BLaER1 treated with 17β-estradiol and CSF1 and Interleukin-3, amounts not matched to agents 10 nM and 100 nM (cell line): ENCODE measurements around the gene TEKT5.
A peak's percentile ranks its signal among the peaks of the same experiment; 100 is the strongest.

Experiments used
- H3K27ac ChIP-seq, 11 experiments: shearing (Covaris generic); formaldehyde crosslinking; 2 replicates each; pipeline ENCODE4 v1.8.1; 2022
- H3K27me3 ChIP-seq, 11 experiments: shearing (Covaris generic); formaldehyde crosslinking; 2 replicates each; pipeline ENCODE4 v1.8.1; 2022
- H3K36me3 ChIP-seq, 11 experiments: shearing (Covaris generic); formaldehyde crosslinking; 2 replicates each; pipeline ENCODE4 v1.8.1; 2022
- H3K4me1 ChIP-seq, 10 experiments: shearing (Covaris generic); formaldehyde crosslinking; 2 replicates each; pipeline ENCODE4 v1.8.1; 2022
- H3K4me2 ChIP-seq, 11 experiments: shearing (Covaris generic); formaldehyde crosslinking; 2 replicates each; pipeline ENCODE4 v1.8.1; 2022
- H3K4me3 ChIP-seq, 10 experiments: shearing (Covaris generic); formaldehyde crosslinking; 2 replicates each; pipeline ENCODE4 v1.8.1; 2022
- H3K9ac ChIP-seq, 11 experiments: shearing (Covaris generic); formaldehyde crosslinking; 2 replicates each; pipeline ENCODE4 v1.8.1; 2022
- H3K9me3 ChIP-seq, 11 experiments: shearing (Covaris generic); formaldehyde crosslinking; replicated peaks in 1 of 11; 2 replicates each; pipeline ENCODE4 v1.8.1; 2022
- H4K20me1 ChIP-seq, 11 experiments: shearing (Covaris generic); formaldehyde crosslinking; 2 replicates each; pipeline ENCODE4 v1.8.1; 2022
- Cebpa-rat ChIP-seq, 11 experiments: shearing (Covaris generic); IDR thresholded peaks; 2 replicates each; pipeline ENCODE4 v1.8.1; 2022

TEKT5 gene

GRCh38 chr16:10601444-10602408 is 93.0 kb downstream of the TEKT5 start:
- H3K27ac ChIP-seq = no peak overlapping the region
- H3K36me3 ChIP-seq = no peaks in the 10 kb centered on the region
- no peak overlapping the region for H3K9ac ChIP-seq
- H3K9me3 ChIP-seq = no peaks in the 10 kb centered on the region
- no peak for TF ChIP-seq Cebpa-rat (IDR thresholded peaks at IDR 0.05)
- H3K27me3 ChIP-seq = no peaks in the 10 kb centered on the region
- H3K4me3 ChIP-seq = no peak overlapping the region
- peaks cover 0 to 36% (median 29%) of the 10 kb centered on the region in 10 experiments; a peak in 17 of 20 replicates for H3K4me1 ChIP-seq
- no peaks in the 10 kb centered on the region for H4K20me1 ChIP-seq
- H3K4me2 ChIP-seq = no peak overlapping the region

DNA sequence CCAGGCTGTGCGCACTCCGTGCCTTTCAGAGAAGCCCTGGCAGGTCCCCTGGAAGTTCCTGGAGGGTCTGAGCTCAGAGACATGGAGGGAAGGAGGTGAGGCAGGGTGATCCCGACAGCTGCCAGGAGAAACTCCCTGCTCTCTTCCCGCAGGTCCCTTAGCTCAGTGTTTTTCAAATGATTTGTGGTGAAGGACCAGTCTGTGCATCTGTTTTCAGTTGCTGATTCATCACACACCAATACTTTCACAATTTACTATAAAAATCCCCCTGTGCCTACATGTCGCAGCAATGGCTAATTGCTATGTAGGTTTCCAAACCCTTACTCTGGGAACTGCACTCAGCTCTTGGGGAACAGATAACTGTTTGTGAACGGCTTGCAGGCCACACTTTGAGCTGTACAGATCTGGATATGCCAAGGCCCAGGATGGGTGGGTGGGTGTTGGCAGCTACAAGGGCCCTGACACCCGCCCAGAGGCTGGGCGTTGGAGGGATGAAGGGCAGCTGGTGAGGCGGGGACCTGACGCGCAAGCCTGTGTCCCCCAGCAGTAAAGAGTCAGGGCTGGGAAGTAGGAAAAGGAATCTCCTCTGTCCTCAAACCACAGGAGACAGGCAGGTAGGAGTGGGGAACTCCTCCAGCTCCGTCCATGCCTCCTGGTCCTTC is 93.8 kb downstream of the TEKT5 start:
- Histone ChIP-seq H3K9me3 (no peaks in the 10 kb centered on the region), H3K4me2 (peak overlapping the region in 1 of 11 experiments; percentile 6; a peak in 1 of 22 replicates), H4K20me1 (no peaks in the 10 kb centered on the region), H3K27me3 (no peaks in the 10 kb centered on the region), H3K36me3 (no peaks in the 10 kb centered on the region), H3K27ac (no peak overlapping the region), H3K4me3 (no peak overlapping the region), H3K9ac (no peak overlapping the region), H3K4me1 (peaks cover 0 to 43% (median 37%) of the 10 kb centered on the region in 10 experiments; a peak in 17 of 20 replicates)
- no peak for TF ChIP-seq Cebpa-rat (IDR thresholded peaks at IDR 0.05)

DNA sequence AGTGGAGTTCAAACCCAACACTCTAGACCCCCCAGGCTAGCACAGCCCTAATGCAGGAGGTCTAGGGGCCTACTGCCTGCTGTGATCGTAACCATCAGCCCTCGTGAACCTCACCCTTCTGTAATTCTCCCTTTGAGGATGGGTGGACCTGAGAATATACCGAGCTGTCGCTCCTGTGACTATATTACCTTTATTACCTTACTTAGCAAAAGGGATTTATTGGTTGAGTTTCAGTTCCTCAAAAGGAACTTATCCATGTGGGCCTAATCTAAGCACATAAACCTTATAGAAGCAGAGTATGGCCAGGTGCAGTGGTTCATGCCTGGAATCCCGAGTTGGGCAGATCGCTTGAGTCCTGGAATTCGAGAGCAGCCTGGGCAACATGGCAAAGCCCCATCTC is 95.1 kb downstream of the TEKT5 start:
- no peaks in the 10 kb centered on the region for H3K9me3 ChIP-seq
- no peak overlapping the region for H3K4me3 ChIP-seq
- peaks cover 0 to 55% (median 44%) of the 10 kb centered on the region in 10 experiments; a peak in 17 of 20 replicates for H3K4me1 ChIP-seq
- peak overlapping the region in 6 of 11 experiments; percentile 6 to 77 (median 68); a peak in 6 of 22 replicates for H3K4me2 ChIP-seq
- no peak overlapping the region for H3K9ac ChIP-seq
- no peaks in the 10 kb centered on the region for H3K27me3 ChIP-seq
- H3K36me3 ChIP-seq = no peaks in the 10 kb centered on the region
- no peak overlapping the region for H3K27ac ChIP-seq
- H4K20me1 ChIP-seq = no peaks in the 10 kb centered on the region
- TF ChIP-seq Cebpa-rat (IDR thresholded peaks at IDR 0.05) = no peak

DNA sequence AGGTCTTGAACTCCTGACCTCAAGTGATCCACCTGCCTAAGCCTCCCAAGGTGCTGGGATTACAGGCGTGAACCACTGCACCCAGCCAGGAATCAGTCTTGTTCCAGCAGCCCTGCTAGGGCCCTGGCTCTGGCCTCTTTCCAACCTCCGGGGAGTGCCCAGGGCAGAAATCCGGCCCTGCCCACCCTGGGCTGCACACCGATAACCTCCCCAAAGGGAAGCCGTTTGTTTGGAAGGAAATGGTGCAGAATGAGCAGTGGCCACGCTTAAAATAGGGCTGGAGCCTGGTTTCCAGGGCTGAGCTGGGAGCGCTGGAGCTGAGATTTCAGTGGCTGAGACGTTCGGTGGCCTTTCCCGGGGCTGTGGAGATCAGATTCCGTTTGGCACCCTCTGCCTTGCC is 96.6 kb downstream of the TEKT5 start:
- Histone ChIP-seq H3K27me3 (no peaks in the 10 kb centered on the region), H3K4me3 (no peak overlapping the region), H3K4me2 (peak overlapping the region in 10 of 11 experiments; percentile 14 to 77 (median 60); a peak in 18 of 22 replicates), H3K36me3 (no peaks in the 10 kb centered on the region), H4K20me1 (no peaks in the 10 kb centered on the region), H3K9ac (no peak overlapping the region), H3K4me1 (peaks cover 0 to 59% (median 48%) of the 10 kb centered on the region in 10 experiments; a peak in 17 of 20 replicates), H3K27ac (no peak overlapping the region), H3K9me3 (no peaks in the 10 kb centered on the region)
- TF ChIP-seq Cebpa-rat (IDR thresholded peaks at IDR 0.05) = no peak

- no peaks in the 10 kb centered on the region for H4K20me1 ChIP-seq
- H3K9ac ChIP-seq = no peak overlapping the region
- H3K9me3 ChIP-seq = no peaks in the 10 kb centered on the region
- no peak overlapping the region; a peak in 1 of 22 replicates for H3K27ac ChIP-seq
- TF ChIP-seq Cebpa-rat (IDR thresholded peaks at IDR 0.05) = no peak
- H3K4me3 ChIP-seq = no peak overlapping the region
- no peaks in the 10 kb centered on the region for H3K27me3 ChIP-seq
- H3K4me2 ChIP-seq = peak overlapping the region in 8 of 11 experiments; percentile 41 to 77 (median 66); a peak in 12 of 22 replicates
- H3K4me1 ChIP-seq = peaks cover 0 to 59% (median 48%) of the 10 kb centered on the region in 10 experiments; a peak in 17 of 20 replicates
- H3K36me3 ChIP-seq = no peaks in the 10 kb centered on the region
These were observed 97.5 kb downstream of the TEKT5 start for GRCh38 chr16:10597187-10597601.

GRCh38 chr16:10594312-10594950 is 100.3 kb downstream of the TEKT5 start:
- peaks cover 0 to 53% (median 43%) of the 10 kb centered on the region in 10 experiments; a peak in 17 of 20 replicates for H3K4me1 ChIP-seq
- H4K20me1 ChIP-seq = no peaks in the 10 kb centered on the region
- no peak overlapping the region for H3K4me3 ChIP-seq
- H3K27ac ChIP-seq = no peak overlapping the region
- no peaks in the 10 kb centered on the region for H3K9me3 ChIP-seq
- no peaks in the 10 kb centered on the region for H3K27me3 ChIP-seq
- H3K36me3 ChIP-seq = no peaks in the 10 kb centered on the region
- peak overlapping the region; percentile 13 to 77 (median 59); a peak in 17 of 22 replicates for H3K4me2 ChIP-seq
- H3K9ac ChIP-seq = no peak overlapping the region
- no peak for TF ChIP-seq Cebpa-rat (IDR thresholded peaks at IDR 0.05)

DNA sequence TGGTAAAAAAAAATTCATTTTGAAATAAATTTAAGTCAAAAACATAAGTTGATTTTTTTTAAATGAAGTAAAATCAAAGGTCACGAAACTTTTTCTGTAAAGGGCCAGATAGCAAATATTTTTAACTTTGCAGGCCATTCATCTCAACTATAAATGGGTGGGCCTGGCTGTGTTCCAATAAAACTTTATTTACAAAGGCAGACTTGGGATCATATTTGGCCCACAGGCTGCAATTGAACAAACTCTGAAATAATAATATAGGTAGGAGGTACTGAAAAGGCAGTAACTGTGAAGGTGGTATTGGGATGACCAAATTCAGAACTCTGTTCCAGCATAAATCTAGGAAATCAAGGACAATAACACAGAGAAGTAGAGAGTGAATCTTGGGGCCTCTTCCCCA is 102.1 kb downstream of the TEKT5 start:
- Histone ChIP-seq H4K20me1 (no peaks in the 10 kb centered on the region), H3K4me3 (no peak overlapping the region), H3K27me3 (no peaks in the 10 kb centered on the region), H3K27ac (no peak overlapping the region), H3K9ac (no peak overlapping the region), H3K9me3 (no peaks in the 10 kb centered on the region), H3K4me2 (no peak overlapping the region), H3K4me1 (peaks cover 0 to 44% (median 30%) of the 10 kb centered on the region in 10 experiments; a peak in 17 of 20 replicates), H3K36me3 (no peaks in the 10 kb centered on the region)
- TF ChIP-seq Cebpa-rat (IDR thresholded peaks at IDR 0.05) = no peak

- no peak for TF ChIP-seq Cebpa-rat (IDR thresholded peaks at IDR 0.05)
These were observed 104.4 kb downstream of the TEKT5 start for GRCh38 chr16:10590342-10590741.

DNA sequence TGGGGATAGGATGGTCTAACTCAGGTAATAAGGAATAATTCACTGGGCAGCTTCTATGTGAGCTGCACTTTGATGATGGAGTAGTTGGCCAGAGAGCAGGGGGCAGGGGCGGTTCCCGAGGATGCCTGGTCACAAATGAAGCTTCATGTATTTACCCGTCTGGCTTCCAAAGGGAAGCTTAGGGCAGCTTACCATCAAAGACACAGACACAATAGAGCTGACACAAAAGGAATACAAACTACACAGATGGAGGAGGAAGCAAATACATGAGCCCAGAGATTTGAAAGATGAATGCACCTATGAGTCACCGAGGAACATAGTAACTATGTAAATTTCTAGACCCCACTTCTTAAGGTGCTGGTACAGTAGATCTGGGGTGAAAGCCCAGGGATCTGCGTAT is 105.6 kb downstream of the TEKT5 start:
- Histone ChIP-seq H3K4me2 (peak overlapping the region in 6 of 11 experiments; percentile 10 to 54 (median 28); a peak in 8 of 22 replicates), H3K27ac (no peak overlapping the region), H3K4me3 (no peak overlapping the region), H4K20me1 (no peaks in the 10 kb centered on the region), H3K27me3 (no peaks in the 10 kb centered on the region), H3K9ac (no peak overlapping the region), H3K9me3 (no peaks in the 10 kb centered on the region), H3K36me3 (no peaks in the 10 kb centered on the region), H3K4me1 (peaks cover 0 to 10% (median 5%) of the 10 kb centered on the region in 10 experiments; a peak in 9 of 20 replicates)
- no peak for TF ChIP-seq Cebpa-rat (IDR thresholded peaks at IDR 0.05)

More at GRCh38 chr16:10590342-10590741, 104.4 kb downstream of the TEKT5 start:
- Histone ChIP-seq H3K27me3 (no peaks in the 10 kb centered on the region), H3K4me1 (peaks cover 0 to 21% (median 14%) of the 10 kb centered on the region in 10 experiments; a peak in 17 of 20 replicates), H4K20me1 (no peaks in the 10 kb centered on the region), H3K27ac (no peak overlapping the region), H3K36me3 (no peaks in the 10 kb centered on the region), H3K9me3 (no peaks in the 10 kb centered on the region), H3K4me3 (no peak overlapping the region), H3K4me2 (no peak overlapping the region), H3K9ac (no peak overlapping the region)
